ENCODE data around the gene EEF2KMT. TPM values are rescaled to one million over a fixed set of nuclear protein-coding genes. Genes with fewer than 3 reads are reported as not detected.
"Not testable (repeated sequence)": the region's sequence is repeated elsewhere in the genome, so short reads cannot be mapped to it uniquely, and the experiment has no call there.

Gene EEF2KMT
- total RNA-seq, 1 donor, result 1.8 TPM

DNA sequence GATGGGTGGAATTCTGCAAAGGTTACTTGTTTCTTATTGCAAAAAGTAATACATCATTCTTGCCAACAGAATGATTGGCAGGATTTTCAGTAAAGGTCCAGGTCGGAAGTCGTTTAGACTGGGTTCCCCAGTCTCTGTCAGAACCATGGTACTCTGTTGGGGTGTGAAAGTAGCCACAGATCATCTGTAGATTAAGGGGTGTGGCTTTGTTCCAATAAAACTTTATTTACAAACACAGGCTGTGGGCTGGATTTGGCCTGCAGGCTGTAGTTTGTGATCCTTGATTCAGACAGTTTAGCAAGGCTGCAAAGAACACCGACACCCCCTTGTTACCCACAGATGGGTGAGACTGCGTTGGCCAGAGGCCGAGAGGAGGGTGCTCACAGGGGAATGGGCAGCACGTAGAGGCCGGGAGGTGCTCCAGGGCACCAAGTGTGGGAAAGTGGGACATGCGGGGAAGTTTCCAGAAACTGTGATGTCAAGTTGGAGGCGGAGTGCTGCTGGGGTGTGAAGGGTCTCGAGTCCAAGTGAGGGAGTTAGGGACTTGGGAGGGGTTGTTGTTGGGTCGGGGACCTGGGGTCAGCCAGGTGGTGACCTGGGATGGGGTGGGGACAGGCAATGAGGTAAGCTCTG is 13.4 kb downstream of the EEF2KMT start:
- not testable (repeated sequence) for H3K27me3 ChIP-seq (ENCODE audit: insufficient read depth, low read length); H3K4me1 ChIP-seq (ENCODE audit: insufficient read depth, low read length); H3K4me3 ChIP-seq (ENCODE audit: low read length); H3K9me3 ChIP-seq (ENCODE audit: low read depth, low read length)

GRCh38 chr16:5083646-5084045 is 13.9 kb downstream of the EEF2KMT start:
- not testable (repeated sequence) for H3K27me3 ChIP-seq (ENCODE audit: insufficient read depth, low read length); H3K9me3 ChIP-seq (ENCODE audit: low read depth, low read length); H3K4me1 ChIP-seq (ENCODE audit: insufficient read depth, low read length); H3K4me3 ChIP-seq (ENCODE audit: low read length)

- H3K9me3 ChIP-seq (ENCODE audit: low read depth, low read length); H3K4me1 ChIP-seq (ENCODE audit: insufficient read depth, low read length); H3K4me3 ChIP-seq (ENCODE audit: low read length); H3K27me3 ChIP-seq (ENCODE audit: insufficient read depth, low read length): not testable (repeated sequence)
Measured at GRCh38 chr16:5080996-5081395, 16.6 kb downstream of the EEF2KMT start.

GRCh38 chr16:5080461-5080860 is 17.1 kb downstream of the EEF2KMT start:
- not testable (repeated sequence) for H3K9me3 ChIP-seq (ENCODE audit: low read depth, low read length); H3K27me3 ChIP-seq (ENCODE audit: insufficient read depth, low read length); H3K4me3 ChIP-seq (ENCODE audit: low read length); H3K4me1 ChIP-seq (ENCODE audit: insufficient read depth, low read length)

- H3K4me1 ChIP-seq (ENCODE audit: insufficient read depth, low read length), result no peaks in the 10 kb centered on the region
- H3K9me3 ChIP-seq (ENCODE audit: low read depth, low read length), result no peaks in the 10 kb centered on the region
- no peak overlapping the region for H3K4me3 ChIP-seq (ENCODE audit: low read length)
- H3K27me3 ChIP-seq (ENCODE audit: insufficient read depth, low read length), result no peaks in the 10 kb centered on the region
Measured at GRCh38 chr16:5078626-5079025, 19.0 kb downstream of the EEF2KMT start.

- H3K4me1 ChIP-seq (ENCODE audit: insufficient read depth, low read length), result peaks cover 9% of the 10 kb centered on the region
- no peak overlapping the region for H3K4me3 ChIP-seq (ENCODE audit: low read length)
- H3K27me3 ChIP-seq (ENCODE audit: insufficient read depth, low read length), result no peaks in the 10 kb centered on the region
- H3K9me3 ChIP-seq (ENCODE audit: low read depth, low read length), result no peaks in the 10 kb centered on the region
Measured at GRCh38 chr16:5077304-5077703, 20.3 kb downstream of the EEF2KMT start.

GRCh38 chr16:5075637-5076036 is 22.0 kb downstream of the EEF2KMT start:
- Histone ChIP-seq H3K27me3 (ENCODE audit: insufficient read depth, low read length) (no peaks in the 10 kb centered on the region), H3K9me3 (ENCODE audit: low read depth, low read length) (no peaks in the 10 kb centered on the region), H3K4me3 (ENCODE audit: low read length) (no peak overlapping the region), H3K4me1 (ENCODE audit: insufficient read depth, low read length) (peaks cover 17% of the 10 kb centered on the region)

- H3K4me1 ChIP-seq (ENCODE audit: insufficient read depth, low read length), result peaks cover 17% of the 10 kb centered on the region
- not testable (repeated sequence) for H3K9me3 ChIP-seq (ENCODE audit: low read depth, low read length); H3K4me3 ChIP-seq (ENCODE audit: low read length); H3K27me3 ChIP-seq (ENCODE audit: insufficient read depth, low read length)
Measured at GRCh38 chr16:5073771-5074170, 23.8 kb downstream of the EEF2KMT start.

DNA sequence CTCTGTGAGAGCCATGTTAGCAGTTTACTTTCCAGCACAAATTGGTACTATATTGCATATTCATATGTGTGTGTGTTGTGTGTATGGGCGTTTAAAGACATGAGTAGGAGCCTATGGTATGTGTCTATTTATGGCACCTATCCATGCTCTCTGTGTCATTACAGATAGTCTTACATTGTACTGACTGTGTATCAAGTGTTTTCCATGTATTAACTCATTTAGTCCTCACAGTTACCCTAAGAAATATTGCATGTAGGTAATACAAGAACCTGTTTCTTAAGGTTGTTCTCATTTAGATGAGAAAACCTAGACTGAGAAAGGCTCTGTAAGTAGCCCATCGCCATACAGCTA is 24.3 kb downstream of the EEF2KMT start:
- Histone ChIP-seq H3K4me3 (ENCODE audit: low read length) (no peak overlapping the region), H3K4me1 (ENCODE audit: insufficient read depth, low read length) (peaks cover 17% of the 10 kb centered on the region), H3K9me3 (ENCODE audit: low read depth, low read length) (no peaks in the 10 kb centered on the region), H3K27me3 (ENCODE audit: insufficient read depth, low read length) (no peaks in the 10 kb centered on the region)

DNA sequence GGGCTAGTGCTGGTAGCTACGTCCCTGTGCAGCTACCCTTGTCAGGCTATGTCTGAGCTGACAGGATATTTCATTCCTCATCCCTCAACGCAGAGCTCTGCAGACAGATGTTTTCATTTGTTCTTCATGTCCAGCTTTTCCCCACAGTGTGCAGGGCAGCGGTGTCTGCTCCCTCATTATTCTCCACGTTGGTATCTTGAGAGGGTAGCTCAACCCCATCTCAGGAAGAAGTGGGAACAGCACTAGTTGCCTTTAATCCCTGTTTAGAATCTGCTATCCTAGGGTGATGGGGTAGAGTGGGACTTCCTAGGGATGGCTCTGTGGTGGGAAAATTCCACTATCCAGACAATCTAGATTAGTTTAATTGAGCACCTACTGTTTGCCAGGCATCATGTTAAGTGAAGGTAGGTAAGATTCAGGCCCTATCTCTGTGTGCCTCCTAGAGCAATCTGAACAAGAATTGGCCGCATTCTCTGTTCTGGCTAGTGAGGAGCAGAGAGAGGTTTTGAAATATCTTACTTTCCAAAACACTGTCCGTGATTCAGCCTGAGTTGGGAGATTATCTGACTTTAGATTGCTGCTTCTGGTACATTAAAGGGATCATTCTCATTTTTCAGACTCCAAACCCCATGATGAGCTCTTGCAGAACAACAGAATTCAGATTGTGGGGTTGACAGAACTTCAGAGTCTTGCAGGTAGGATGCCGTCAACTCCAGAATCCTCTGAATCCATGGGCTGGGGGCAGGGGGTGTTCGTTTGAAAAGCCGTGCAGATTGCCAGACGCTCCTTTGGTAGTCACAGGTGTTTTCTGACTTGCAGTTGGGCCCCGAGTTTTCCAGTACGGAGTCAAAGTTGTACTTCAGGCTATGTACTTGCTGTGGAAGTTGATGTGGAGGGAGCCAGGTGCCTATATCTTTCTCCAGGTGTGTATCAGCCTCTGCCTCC is 25.0 kb downstream of the EEF2KMT start:
- Histone ChIP-seq H3K4me1 (ENCODE audit: insufficient read depth, low read length) (peaks cover 17% of the 10 kb centered on the region), H3K4me3 (ENCODE audit: low read length) (peak overlapping the region; percentile 65), H3K9me3 (ENCODE audit: low read depth, low read length) (no peaks in the 10 kb centered on the region)

DNA sequence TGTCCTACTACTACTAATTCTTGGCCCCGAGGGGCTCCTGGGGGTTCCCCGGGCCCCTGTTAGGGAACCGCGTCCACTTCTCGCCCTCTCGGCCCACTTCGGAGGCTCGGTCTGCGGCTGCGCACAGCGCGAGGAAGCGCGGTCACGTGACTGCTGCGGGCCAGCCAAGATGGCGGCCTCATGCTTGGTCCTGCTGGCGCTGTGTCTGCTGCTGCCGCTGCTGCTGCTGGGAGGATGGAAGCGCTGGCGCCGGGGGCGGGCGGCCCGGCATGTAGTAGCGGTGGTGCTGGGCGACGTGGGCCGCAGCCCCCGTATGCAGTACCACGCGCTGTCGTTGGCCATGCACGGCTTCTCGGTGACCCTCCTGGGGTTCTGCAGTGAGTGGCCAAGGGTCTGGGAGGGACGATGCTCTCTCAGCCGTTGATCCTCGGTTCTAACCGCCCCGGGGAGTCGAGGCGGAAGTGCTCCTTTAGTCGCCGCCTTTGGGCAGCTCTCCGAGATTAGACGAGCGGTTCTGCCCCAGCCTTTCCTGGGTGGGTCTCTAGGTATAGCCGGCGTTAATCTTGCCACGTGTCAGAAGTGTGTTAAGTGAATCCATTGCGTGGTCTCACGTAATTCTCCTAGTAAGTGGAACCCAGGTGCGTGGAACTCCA is 25.8 kb downstream of the EEF2KMT start, which contains the start of gene ALG1:
ALG1 (plus strand) TSS at position 163 of the 653 bp plus-strand sequence; CDS start at position 170, 7 bp downstream.
- peak within 1 kb of the TSS; percentile 65 for H3K4me3 ChIP-seq (ENCODE audit: low read length)
- no peaks in the 10 kb centered on the region for H3K9me3 ChIP-seq (ENCODE audit: low read depth, low read length)
- peaks cover 17% of the 10 kb centered on the region for H3K4me1 ChIP-seq (ENCODE audit: insufficient read depth, low read length)
- H3K27me3 ChIP-seq (ENCODE audit: insufficient read depth, low read length), result no peaks in the 10 kb centered on the region

More for the DNA sequence above, 25.0 kb downstream of the EEF2KMT start:
- H3K27me3 ChIP-seq (ENCODE audit: insufficient read depth, low read length), result no peaks in the 10 kb centered on the region

DNA sequence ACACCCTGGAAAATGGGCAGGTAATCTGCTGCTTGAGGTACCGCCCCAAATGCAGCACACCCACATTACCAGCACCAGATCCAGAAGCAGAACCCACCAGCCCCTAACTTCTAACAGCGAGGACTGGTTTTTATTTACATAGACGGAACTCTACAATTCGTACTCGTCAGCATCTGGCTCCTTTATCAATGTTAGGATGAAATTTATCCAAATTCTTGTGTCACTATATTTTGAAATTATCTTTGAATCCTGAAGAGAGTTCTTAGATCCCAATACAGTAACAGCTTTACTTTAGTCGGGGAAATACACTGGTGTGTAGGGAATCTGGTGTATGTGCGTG is 26.3 kb downstream of the EEF2KMT start:
- Histone ChIP-seq H3K4me3 (ENCODE audit: low read length) (peak overlapping the region; percentile 65), H3K4me1 (ENCODE audit: insufficient read depth, low read length) (peaks cover 17% of the 10 kb centered on the region), H3K9me3 (ENCODE audit: low read depth, low read length) (no peaks in the 10 kb centered on the region), H3K27me3 (ENCODE audit: insufficient read depth, low read length) (no peaks in the 10 kb centered on the region)

DNA sequence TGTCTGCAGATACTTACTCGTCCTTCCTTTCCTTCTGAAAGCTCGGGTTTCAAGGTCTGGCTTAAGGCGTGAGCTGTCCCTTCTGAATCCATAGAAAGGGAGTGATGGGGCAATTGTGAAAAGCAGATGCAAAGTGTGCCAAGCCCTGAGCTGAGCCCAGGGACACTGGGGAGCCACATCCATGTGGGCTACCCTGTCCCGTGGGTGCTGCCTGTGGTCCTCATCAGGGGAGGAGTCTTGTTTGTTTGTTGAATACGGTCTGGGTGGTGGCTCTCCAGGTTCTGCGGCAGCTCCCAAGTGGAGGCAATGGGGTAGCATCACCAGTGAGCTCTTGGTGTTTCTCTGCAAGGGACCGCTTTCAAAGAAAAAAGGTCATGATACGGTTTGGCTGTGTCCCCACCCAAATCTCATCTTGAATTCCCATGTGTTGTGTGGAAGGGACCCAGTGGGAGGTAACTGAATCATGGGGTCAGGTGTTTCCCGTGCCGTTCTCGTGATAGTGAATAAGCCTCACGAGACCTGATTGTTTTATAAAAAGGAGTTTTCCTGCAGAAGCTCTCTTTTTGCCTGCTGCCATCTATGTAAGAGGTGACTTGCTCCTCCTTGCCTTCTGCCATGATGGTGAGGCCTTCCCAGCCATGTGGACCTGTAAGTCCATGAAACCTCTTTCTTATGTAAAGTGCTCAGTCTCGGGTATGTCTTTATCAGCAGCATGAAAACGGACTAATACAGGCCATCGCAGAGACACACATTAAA is 27.0 kb downstream of the EEF2KMT start:
- Histone ChIP-seq H3K9me3 (ENCODE audit: low read depth, low read length) (no peaks in the 10 kb centered on the region), H3K4me1 (ENCODE audit: insufficient read depth, low read length) (peaks cover 17% of the 10 kb centered on the region), H3K4me3 (ENCODE audit: low read length) (no peak overlapping the region), H3K27me3 (ENCODE audit: insufficient read depth, low read length) (no peaks in the 10 kb centered on the region)

DNA sequence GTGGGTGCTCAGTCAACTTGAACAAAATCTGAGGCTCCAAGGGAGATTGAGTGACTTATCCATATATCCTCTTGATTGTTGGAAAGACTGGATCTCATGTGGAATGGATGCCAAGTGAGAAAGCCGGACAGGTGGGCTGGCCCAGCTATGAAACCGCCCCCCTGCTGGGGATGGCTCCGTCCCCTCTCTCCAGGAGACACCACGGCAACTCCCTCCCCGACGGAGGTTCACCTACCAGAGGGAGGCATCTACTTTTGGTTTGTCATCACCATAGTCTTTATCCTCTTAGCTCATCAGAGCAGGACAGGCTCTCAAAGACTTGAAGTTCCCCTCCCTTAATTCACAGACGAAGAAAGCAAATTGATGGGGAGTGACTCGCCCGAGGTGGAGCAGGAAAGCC is 27.7 kb downstream of the EEF2KMT start:
- Histone ChIP-seq H3K27me3 (ENCODE audit: insufficient read depth, low read length) (no peaks in the 10 kb centered on the region), H3K9me3 (ENCODE audit: low read depth, low read length) (no peaks in the 10 kb centered on the region), H3K4me1 (ENCODE audit: insufficient read depth, low read length) (peaks cover 17% of the 10 kb centered on the region), H3K4me3 (ENCODE audit: low read length) (no peak overlapping the region)

DNA sequence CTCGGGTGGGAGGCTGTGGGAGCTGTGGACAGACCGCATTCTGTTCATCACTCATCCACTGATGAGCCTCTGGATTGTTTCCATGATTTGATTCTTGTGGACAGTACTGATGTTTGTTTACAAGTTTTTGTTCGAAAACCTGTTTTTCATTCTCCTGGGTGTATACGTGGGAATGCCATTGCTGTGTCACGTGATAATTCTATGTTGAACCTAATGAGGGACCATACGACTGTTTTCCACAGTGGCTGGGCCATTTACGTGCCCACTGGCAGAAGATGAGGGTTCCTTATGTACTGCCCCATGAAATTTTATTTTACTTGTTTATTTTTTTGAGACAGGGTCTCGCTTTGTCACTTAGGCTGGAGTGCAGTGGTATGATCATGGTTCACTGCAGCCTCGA is 28.5 kb downstream of the EEF2KMT start:
- Histone ChIP-seq H3K27me3 (ENCODE audit: insufficient read depth, low read length) (no peaks in the 10 kb centered on the region), H3K4me1 (ENCODE audit: insufficient read depth, low read length) (peaks cover 17% of the 10 kb centered on the region), H3K9me3 (ENCODE audit: low read depth, low read length) (no peaks in the 10 kb centered on the region), H3K4me3 (ENCODE audit: low read length) (no peak overlapping the region)
